ENCODE measurements around the gene NRAP.

GRCh38 chr10:113690749-113691148, 26.9 kb upstream of the NRAP start:
- TF ChIP-seq CTCF (IDR thresholded peaks at IDR 0.05): no peak
- no peak for TF ChIP-seq TCF7L2 (IDR thresholded peaks at IDR 0.05; ENCODE audit: low read depth, low read length)
- no peak for TF ChIP-seq POLR2AphosphoS5 (IDR thresholded peaks at IDR 0.05; ENCODE audit: low read depth, low read length)

Measured in Panc1 (cell line).